Endothelial cell of umbilical vein (primary cell): ENCODE results near the gene MBD3. TPM values are rescaled to one million over a fixed set of nuclear protein-coding genes. Genes with fewer than 3 reads are reported as not detected.

Experiments used
- BruUV-seq: library from RNA; stranded (reverse); fragments of 400-500 nt; replicated peaks from 2 replicates; lab custom pipeline; 2021; lab: Mats Ljungman, UMichigan
- CTCF ChIA-PET: fragments of 300-600, 350-600 bp; sonication (Branson Sonifier 250); formaldehyde crosslinking; loops from one replicate; lab custom pipeline; 2021; ENCODE audit warnings: antibody characterized with exemption, inconsistent platforms; lab: Charles Lee
- POLR2A ChIA-PET: fragments of 300-600, 350-600 bp; sonication (Branson Sonifier 250); formaldehyde crosslinking; loops from one replicate; lab custom pipeline; 2021; ENCODE audit warnings: antibody characterized with exemption, inconsistent platforms; lab: Charles Lee
- DNase-seq: peaks from one replicate; pipeline ENCODE4 v3.0.0-alpha.2; 2011; ENCODE audit warnings: low read depth, low spot score
- FAIRE-seq: peaks from 2 replicates; lab custom pipeline; 2011; peaks lifted over from hg19 to GRCh38; lab: Jason Lieb, UNC
- H2AFZ ChIP-seq: 2 replicates; pipeline ENCODE4 v1.6.0; 2012; ENCODE audit warnings: low read depth, low read length, control low read depth, inconsistent platforms
- H3K27ac ChIP-seq: 2 replicates; pipeline ENCODE4 v1.5.1; 2011; ENCODE audit warnings: low read depth, mild to moderate bottlenecking, control low read depth, low read length, moderate library complexity; ENCODE audit not compliant: insufficient read depth
- H3K27me3 ChIP-seq, 2 experiments: 2 replicates each; pipeline versions ENCODE4 v1.6.0 to v1.6.1; 2011; ENCODE audit warnings: low read length in 2 of 2, mixed read lengths in 1 of 2; ENCODE audit not compliant: control insufficient read depth in 2 of 2, insufficient read depth in 2 of 2
- H3K36me3 ChIP-seq, 2 experiments: 2 replicates in 1 of 2; 3 replicates in 1 of 2; pipeline ENCODE4 v1.5.1; 2011; ENCODE audit warnings: low read length in 2 of 2, mild to moderate bottlenecking in 1 of 2, moderate library complexity in 1 of 2; ENCODE audit not compliant: control insufficient read depth in 2 of 2, insufficient read depth in 2 of 2; ENCODE audit errors: extremely low read depth in 1 of 2
- H3K4me1 ChIP-seq: 3 replicates; pipeline ENCODE4 v1.5.1; 2011; ENCODE audit warnings: mild to moderate bottlenecking, low read length; ENCODE audit not compliant: control insufficient read depth, insufficient read depth; ENCODE audit errors: extremely low read depth
- H3K4me2 ChIP-seq: 2 replicates; pipeline ENCODE4 v1.6.1; 2011; ENCODE audit warnings: low read length, control low read depth, mixed read lengths; ENCODE audit not compliant: insufficient read depth
- H3K4me3 ChIP-seq, 3 experiments: fragments of 200-600 bp in 1 of 3; sonication (generic), shearing (Covaris generic) in 1 of 3; replicated peaks in 1 of 3; 2 replicates each; pipeline ENCODE4 v1.5.1; 2011 to 2016; ENCODE audit warnings: control low read depth in 3 of 3, low read length in 3 of 3, mild to moderate bottlenecking in 2 of 3, inconsistent platforms in 1 of 3, low read depth in 1 of 3, moderate library complexity in 1 of 3; ENCODE audit not compliant: insufficient read depth in 1 of 3
- H3K79me2 ChIP-seq: 2 replicates; pipeline ENCODE4 v1.6.0; 2012; ENCODE audit warnings: low read length, inconsistent platforms; ENCODE audit not compliant: control insufficient read depth, insufficient read depth
- H3K9ac ChIP-seq: replicated peaks from 2 replicates; pipeline ENCODE3; 2011; ENCODE audit warnings: low read length, control low read depth; ENCODE audit not compliant: insufficient read depth; ENCODE audit errors: extremely low read depth
- H3K9me1 ChIP-seq: replicated peaks from 3 replicates; pipeline ENCODE4 v1.6.0; 2011; ENCODE audit warnings: mild to moderate bottlenecking, low read length; ENCODE audit not compliant: control insufficient read depth, insufficient read depth; ENCODE audit errors: extremely low read depth
- H3K9me3 ChIP-seq: replicated peaks from 2 replicates; pipeline ENCODE4 v1.5.1; 2012; ENCODE audit warnings: low read length, inconsistent platforms; ENCODE audit not compliant: control insufficient read depth, insufficient read depth
- H4K20me1 ChIP-seq: replicated peaks from 2 replicates; pipeline ENCODE3; 2011; ENCODE audit warnings: mild to moderate bottlenecking, low read length; ENCODE audit not compliant: control insufficient read depth, insufficient read depth; ENCODE audit errors: extremely low read depth
- EZH2 ChIP-seq: IDR thresholded peaks from 2 replicates; pipeline ENCODE4 v1.6.1; 2012; ENCODE audit warnings: borderline replicate concordance, low read depth, mild to moderate bottlenecking, moderate library complexity, low read length, inconsistent platforms; ENCODE audit not compliant: severe bottlenecking
- FOS ChIP-seq: IDR thresholded peaks from 2 replicates; pipeline ENCODE4 v1.6.1; 2011; ENCODE audit warnings: mild to moderate bottlenecking, low read length, moderate library complexity, borderline replicate concordance; ENCODE audit not compliant: insufficient read depth
- GATA2 ChIP-seq: IDR thresholded peaks from 2 replicates; pipeline ENCODE4 v1.7.0; 2011; ENCODE audit warnings: low read depth, mild to moderate bottlenecking, moderate library complexity, mixed read lengths, low read length; ENCODE audit not compliant: insufficient read length, insufficient read depth
- JUN ChIP-seq: IDR thresholded peaks from 2 replicates; pipeline ENCODE4 v1.6.1; 2011; ENCODE audit warnings: borderline replicate concordance, low read depth; ENCODE audit not compliant: insufficient read length, insufficient read depth
- MAX ChIP-seq: IDR thresholded peaks from 2 replicates; pipeline ENCODE4 v1.6.1; 2011; ENCODE audit not compliant: insufficient read depth, insufficient read length
- MYC ChIP-seq: IDR thresholded peaks from one replicate; pipeline ENCODE4 v1.6.1; 2011; ENCODE audit warnings: mild to moderate bottlenecking, low read depth, low read length
- POLR2A ChIP-seq: IDR thresholded peaks from 2 replicates; pipeline ENCODE4 v1.6.1; 2012; ENCODE audit warnings: low read depth, mild to moderate bottlenecking, control low read depth, low read length
- POLR2AphosphoS5 ChIP-seq: IDR thresholded peaks from 2 replicates; pipeline ENCODE4 v1.6.1; 2012; ENCODE audit warnings: low read depth, mild to moderate bottlenecking, control low read depth, low read length, moderate library complexity; ENCODE audit not compliant: insufficient read depth
- dilution Hi-C: fragments of 300-500 bp; cut with MboI; formaldehyde crosslinking; loops from one replicate; pipeline ENCODE4 v1.15.0; 2019; ENCODE audit warnings: low sequenced_read_pairs; ENCODE audit not compliant: extremely low pct_ligation_motif_present
- intact Hi-C: fragments of 100-400 bp; cut with micrococcal nuclease; formaldehyde crosslinking; loops from one replicate; pipeline ENCODE4 v1.10.0; 2022
- polyA plus RNA-seq, 4 experiments: library from polyadenylated mRNA; depleted of rRNA in 3 of 4; stranded (reverse) in 3 of 4; unstranded in 1 of 4; fragments of >200 nt; gene quantifications; 2 replicates each; pipeline versions ENCODE4 v1.2.1 to v1.2.3, GENCODE V29; 2011 to 2012; ENCODE audit warnings: missing spikeins in 1 of 4
- total RNA-seq: library from RNA; stranded (reverse); gene quantifications from 2 replicates; pipeline ENCODE4 v1.2.3, GENCODE V29; 2021
- TF ChIP-seq, protein P1 (sequence below), 2 donors: IDR thresholded peaks; 1 replicate in 1 of 2; 2 replicates in 1 of 2; pipeline ENCODE4 v1.5.1; 2011; ENCODE audit warnings: low read length in 2 of 2, mild to moderate bottlenecking in 2 of 2, moderate library complexity in 2 of 2, control low read depth in 1 of 2, inconsistent platforms in 1 of 2, low read depth in 1 of 2; ENCODE audit not compliant: insufficient read depth in 1 of 2; ENCODE audit errors: extremely low read depth in 1 of 2

MBD3 gene
- total and polyA plus RNA-seq, 2 donors (not counting 3 experiments of a cell fraction or from before 2014, with no cell fraction given): 96.8 to 120 TPM

- Histone ChIP-seq H3K4me2 (no peak overlapping the region), H4K20me1 (no peaks in the 10 kb centered on the region), H3K27me3 (no peaks in the 10 kb centered on the region), H3K4me1 (no peaks in the 10 kb centered on the region), H3K27ac (no peak overlapping the region), H3K9ac (no peak overlapping the region), H3K9me1 (no peaks in the 10 kb centered on the region), H3K79me2 (peaks cover 4% of the 10 kb centered on the region), H3K4me3 (no peak overlapping the region), H3K36me3 (peaks cover 11 to 39% of the 10 kb centered on the region in 2 experiments), H3K9me3 (no peaks in the 10 kb centered on the region), H2AFZ (no peak overlapping the region)
- BruUV-seq: no TSS peak
- intact Hi-C loops: no loop called here
- dilution Hi-C loops: no loop called here
- TF ChIP-seq POLR2AphosphoS5 (no peak), EZH2 (no peak), MAX (no peak), POLR2A (no peak), JUN (no peak), GATA2 (no peak), MYC (no peak), FOS (no peak)
- TF ChIP-seq, protein P1, sequence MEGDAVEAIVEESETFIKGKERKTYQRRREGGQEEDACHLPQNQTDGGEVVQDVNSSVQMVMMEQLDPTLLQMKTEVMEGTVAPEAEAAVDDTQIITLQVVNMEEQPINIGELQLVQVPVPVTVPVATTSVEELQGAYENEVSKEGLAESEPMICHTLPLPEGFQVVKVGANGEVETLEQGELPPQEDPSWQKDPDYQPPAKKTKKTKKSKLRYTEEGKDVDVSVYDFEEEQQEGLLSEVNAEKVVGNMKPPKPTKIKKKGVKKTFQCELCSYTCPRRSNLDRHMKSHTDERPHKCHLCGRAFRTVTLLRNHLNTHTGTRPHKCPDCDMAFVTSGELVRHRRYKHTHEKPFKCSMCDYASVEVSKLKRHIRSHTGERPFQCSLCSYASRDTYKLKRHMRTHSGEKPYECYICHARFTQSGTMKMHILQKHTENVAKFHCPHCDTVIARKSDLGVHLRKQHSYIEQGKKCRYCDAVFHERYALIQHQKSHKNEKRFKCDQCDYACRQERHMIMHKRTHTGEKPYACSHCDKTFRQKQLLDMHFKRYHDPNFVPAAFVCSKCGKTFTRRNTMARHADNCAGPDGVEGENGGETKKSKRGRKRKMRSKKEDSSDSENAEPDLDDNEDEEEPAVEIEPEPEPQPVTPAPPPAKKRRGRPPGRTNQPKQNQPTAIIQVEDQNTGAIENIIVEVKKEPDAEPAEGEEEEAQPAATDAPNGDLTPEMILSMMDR (IDR thresholded peaks at IDR 0.05; ENCODE audit: extremely low read depth in 1 of 2, insufficient read depth in 1 of 2, low read depth in 1 of 2, low read length in 2 of 2): no peak
- ChIA-PET POLR2A (no interaction called here), CTCF (interaction anchor here (0.6 kb wide), 1 partner anchor 35 kb away, joined by 3 read pairs; no protein-coding TSS in a partner anchor)
- DNase-seq (no peak), FAIRE-seq (no peak)
These were observed 34.5 kb upstream of the MBD3 start for GRCh38 chr19:1627194-1627593.
